H1 (cell line): ENCODE data around the gene CCDC14. TPM values are rescaled to one million over a fixed set of nuclear protein-coding genes. Genes with fewer than 3 reads are reported as not detected.

ENCODE experiments used
- CTCF ChIA-PET: fragments of 300-600 bp; sonication (Branson Sonifier 250); formaldehyde crosslinking; loops from one replicate; lab custom pipeline; 2021; ENCODE audit not compliant: partially characterized antibody; lab: Charles Lee
- POLR2A ChIA-PET: fragments of 300-600 bp; sonication (Branson Sonifier 250); formaldehyde crosslinking; loops from one replicate; lab custom pipeline; 2021; ENCODE audit warnings: inconsistent platforms; ENCODE audit not compliant: partially characterized antibody; lab: Charles Lee
- DNase-seq, 2 experiments: peaks; one replicate each; pipeline versions ENCODE4 v3.0.0 to v3.0.0-alpha.2; 2010 to 2022; ENCODE audit warnings: low spot score in 2 of 2, low read depth in 1 of 2, mixed read lengths in 1 of 2
- FAIRE-seq: peaks from 2 replicates; lab custom pipeline; 2011; peaks lifted over from hg19 to GRCh38; lab: Jason Lieb, UNC
- H2AFZ ChIP-seq: 2 replicates; pipeline ENCODE4 v1.8.1; 2012; ENCODE audit warnings: low read length, inconsistent platforms
- H2AK5ac ChIP-seq: 2 replicates; pipeline ENCODE4 v1.6.1; 2013; ENCODE audit warnings: low read depth, low read length
- H2BK120ac ChIP-seq: replicated peaks from 2 replicates; pipeline ENCODE3; 2013; ENCODE audit warnings: low read depth, low read length, inconsistent platforms
- H2BK12ac ChIP-seq: 2 replicates; pipeline ENCODE4 v1.6.1; 2013; ENCODE audit warnings: low read depth, low read length
- H2BK15ac ChIP-seq: 2 replicates; pipeline ENCODE4 v1.6.1; 2013; ENCODE audit warnings: low read length
- H2BK20ac ChIP-seq: 2 replicates; pipeline ENCODE4 v1.6.1; 2013; ENCODE audit warnings: low read length
- H2BK5ac ChIP-seq: 2 replicates; pipeline ENCODE4 v1.6.1; 2013; ENCODE audit warnings: low read depth, low read length
- H3K14ac ChIP-seq: 2 replicates; pipeline ENCODE4 v1.6.1; 2013; ENCODE audit warnings: inconsistent platforms; ENCODE audit not compliant: insufficient read length
- H3K18ac ChIP-seq: 2 replicates; pipeline ENCODE4 v1.6.1; 2013; ENCODE audit warnings: low read length; ENCODE audit errors: extremely low read depth
- H3K23ac ChIP-seq: 2 replicates; pipeline ENCODE4 v1.6.1; 2013; ENCODE audit warnings: inconsistent platforms; ENCODE audit not compliant: insufficient read length
- H3K23me2 ChIP-seq: 2 replicates; pipeline ENCODE4 v1.6.1; 2013; ENCODE audit warnings: low read depth, low read length
- H3K27ac ChIP-seq: 2 replicates; pipeline ENCODE4 v1.6.1; 2011; ENCODE audit warnings: low read depth, low read length, inconsistent platforms
- H3K27me3 ChIP-seq, 4 experiments: replicated peaks in 1 of 4; 1 replicate in 1 of 4; 2 replicates in 3 of 4; pipeline versions ENCODE4 v1.6.1 to v1.8.1; 2011 to 2013; ENCODE audit warnings: low read length in 3 of 4, mild to moderate bottlenecking in 3 of 4, inconsistent platforms in 2 of 4, mixed read lengths in 2 of 4, moderate library complexity in 1 of 4; ENCODE audit not compliant: control insufficient read depth in 3 of 4, insufficient read depth in 3 of 4; ENCODE audit errors: extremely low read depth in 1 of 4
- H3K36me3 ChIP-seq, 4 experiments: 2 replicates each; pipeline versions ENCODE4 v1.6.1 to v1.8.1; 2011 to 2013; ENCODE audit warnings: mild to moderate bottlenecking in 4 of 4, low read length in 3 of 4, moderate library complexity in 2 of 4, control low read depth in 1 of 4, inconsistent platforms in 1 of 4; ENCODE audit not compliant: insufficient read depth in 4 of 4, control insufficient read depth in 2 of 4
- H3K4ac ChIP-seq: replicated peaks from 2 replicates; pipeline ENCODE3; 2013; ENCODE audit warnings: low read length, low read depth, mixed read lengths, inconsistent platforms; ENCODE audit not compliant: insufficient read length
- H3K4me1 ChIP-seq, 4 experiments: replicated peaks in 1 of 4; 1 replicate in 1 of 4; 2 replicates in 3 of 4; pipeline versions ENCODE4 v1.6.1 to v1.8.1; 2011 to 2013; ENCODE audit warnings: low read length in 3 of 4, inconsistent platforms in 2 of 4, mixed read lengths in 1 of 4; ENCODE audit not compliant: insufficient read depth in 4 of 4, control insufficient read depth in 3 of 4
- H3K4me2 ChIP-seq, 2 experiments: 2 replicates each; pipeline versions ENCODE4 v1.6.1 to v1.8.1; 2011 to 2013; ENCODE audit warnings: low read depth in 2 of 2, low read length in 2 of 2, control low read depth in 1 of 2, inconsistent platforms in 1 of 2, mild to moderate bottlenecking in 1 of 2; ENCODE audit not compliant: insufficient read depth in 1 of 2
- H3K4me3 ChIP-seq, 4 experiments: fragments of 200-600, 300-600 bp in 1 of 4; sonication (generic), shearing (Covaris generic), sonication (Bioruptor Twin) in 1 of 4; 2 replicates each; pipeline versions ENCODE4 v1.5.1 to v1.8.1; 2011 to 2016; ENCODE audit warnings: low read length in 4 of 4, low read depth in 3 of 4, control low read depth in 2 of 4, inconsistent platforms in 2 of 4, mild to moderate bottlenecking in 2 of 4, mixed read lengths in 1 of 4, moderate library complexity in 1 of 4; ENCODE audit not compliant: insufficient read depth in 2 of 4; ENCODE audit errors: extremely low read depth in 1 of 4
- H3K56ac ChIP-seq: replicated peaks from 2 replicates; pipeline ENCODE3; 2013; ENCODE audit warnings: low read depth, mild to moderate bottlenecking, mixed read lengths, low read length, inconsistent platforms; ENCODE audit not compliant: insufficient read length
- H3K79me1 ChIP-seq: 2 replicates; pipeline ENCODE4 v1.6.1; 2013; ENCODE audit warnings: low read depth, low read length, control low read depth
- H3K79me2 ChIP-seq, 2 experiments: 2 replicates each; pipeline versions ENCODE4 v1.6.1 to v1.8.1; 2012 to 2013; ENCODE audit warnings: low read length in 2 of 2, mild to moderate bottlenecking in 2 of 2, inconsistent platforms in 1 of 2; ENCODE audit not compliant: insufficient read depth in 2 of 2, control insufficient read depth in 1 of 2
- H3K9ac ChIP-seq, 4 experiments: replicated peaks in 1 of 4; 1 replicate in 1 of 4; 2 replicates in 3 of 4; pipeline versions ENCODE4 v1.6.1 to v1.8.1; 2011 to 2013; ENCODE audit warnings: low read depth in 3 of 4, low read length in 3 of 4, control low read depth in 2 of 4, mild to moderate bottlenecking in 2 of 4, moderate library complexity in 2 of 4, inconsistent platforms in 1 of 4; ENCODE audit errors: extremely low read depth in 1 of 4
- H3K9me3 ChIP-seq, 2 experiments: 2 replicates each; pipeline versions ENCODE4 v1.6.1 to v1.8.1; 2012 to 2013; ENCODE audit warnings: mild to moderate bottlenecking in 2 of 2, moderate library complexity in 2 of 2, control low read depth in 1 of 2, inconsistent platforms in 1 of 2, low read depth in 1 of 2, low read length in 1 of 2, mixed read lengths in 1 of 2; ENCODE audit not compliant: insufficient read depth in 2 of 2
- H4K20me1 ChIP-seq, 2 experiments: replicated peaks in 1 of 2; 2 replicates each; pipeline versions ENCODE3 to v1.8.1; 2011 to 2013; ENCODE audit warnings: inconsistent platforms in 2 of 2, low read length in 2 of 2, mild to moderate bottlenecking in 1 of 2; ENCODE audit not compliant: insufficient read depth in 2 of 2, control insufficient read depth in 1 of 2
- H4K5ac ChIP-seq: 2 replicates; pipeline ENCODE4 v1.6.1; 2013; ENCODE audit warnings: low read length, low read depth, mixed read lengths, inconsistent platforms; ENCODE audit not compliant: insufficient read length
- H4K8ac ChIP-seq: 2 replicates; pipeline ENCODE4 v1.8.0; 2013; ENCODE audit warnings: mild to moderate bottlenecking, moderate library complexity, low read length, inconsistent platforms; ENCODE audit not compliant: insufficient read depth; ENCODE audit errors: extremely low read depth
- H4K91ac ChIP-seq: replicated peaks from 2 replicates; pipeline ENCODE3; 2013; ENCODE audit warnings: low read length, mixed read lengths, inconsistent platforms; ENCODE audit not compliant: insufficient read length
- WGBS, 2 experiments: shearing (Covaris generic) in 1 of 2; methylation state at CpG; one replicate each; pipeline versions ENCODE4 v1.1.6 to v1.1.7; 2013 to 2015; ENCODE audit warnings: low lambda C conversion rate in 2 of 2, mixed read lengths in 2 of 2, inconsistent platforms in 1 of 2, low coverage in 1 of 2, missing lambda C conversion rate in 1 of 2; ENCODE audit not compliant: insufficient replicate concordance in 2 of 2, insufficient coverage in 1 of 2, insufficient read length in 1 of 2; ENCODE audit errors: extremely low coverage in 1 of 2, missing lambda C conversion rate in 1 of 2; 5-methylcytosine and 5-hydroxymethylcytosine counted together
- polyA plus RNA-seq, 7 experiments: library from polyadenylated mRNA; depleted of rRNA in 3 of 7; stranded (reverse) in 5 of 7; unstranded in 2 of 7; fragments of >200 nt in 5 of 7; fragments of 200-250 nt in 2 of 7; gene quantifications; 1 replicate in 5 of 7; 2 replicates in 1 of 7; 4 replicates in 1 of 7; pipeline versions ENCODE4 v1.2.1 to v1.2.3, GENCODE V29; 2011 to 2013; ENCODE audit warnings: missing spikeins in 2 of 7, mixed read lengths in 2 of 7
- total RNA-seq: library from RNA; stranded (reverse); fragmentation: NEBNext Ultra II Directional; extraction: Animal tissue kit (Norgen Biotek cat#: 25700); gene quantifications from 2 replicates; pipeline ENCODE4 v1.2.1, GENCODE V29; 2021

CCDC14 gene
- total and polyA plus RNA-seq, 2 of the 8 experiments (the other 6 are each of a cell fraction or from before 2014, with no cell fraction given) = 53.6 to 95.7 TPM

GRCh38 chr3:123993818-123994217, 32.8 kb upstream of the CCDC14 start:
- no peak overlapping the region for H3K56ac ChIP-seq
- no peaks in the 10 kb centered on the region for H3K79me1 ChIP-seq
- H3K4me3 ChIP-seq = no peak overlapping the region
- no peak overlapping the region for H4K5ac ChIP-seq
- no peaks in the 10 kb centered on the region for H3K79me2 ChIP-seq
- no peaks in the 10 kb centered on the region for H3K36me3 ChIP-seq
- H3K4me2 ChIP-seq = no peak overlapping the region
- no peak overlapping the region for H2BK15ac ChIP-seq
- H3K4me1 ChIP-seq = no peaks in the 10 kb centered on the region
- H2AFZ ChIP-seq = no peak overlapping the region
- H3K18ac ChIP-seq = no peak overlapping the region
- H3K9me3 ChIP-seq = no peaks in the 10 kb centered on the region
- peaks cover 4 to 27% (median 18%) of the 10 kb centered on the region in 4 experiments for H3K27me3 ChIP-seq
- ChIA-PET POLR2A (no interaction called here), CTCF (no interaction called here)
- no peak overlapping the region for H3K4ac ChIP-seq
- H3K9ac ChIP-seq = no peak overlapping the region
- no peak overlapping the region for H3K14ac ChIP-seq
- no peak overlapping the region for H4K8ac ChIP-seq
- H2BK120ac ChIP-seq = no peak overlapping the region
- H3K27ac ChIP-seq = no peak overlapping the region
- no peak overlapping the region for H4K91ac ChIP-seq
- no peaks in the 10 kb centered on the region for H4K20me1 ChIP-seq
- no peak overlapping the region for H3K23ac ChIP-seq
- no peak overlapping the region for H2BK20ac ChIP-seq
- WGBS, 2 experiments = 74% methylated on average over 1 of the region's 1 CpG; no CpG with 5 or more reads in 1 of the 2 experiments
- FAIRE-seq (no peak), DNase-seq (no peak)
- H2BK12ac ChIP-seq = no peak overlapping the region
- no peak overlapping the region for H2AK5ac ChIP-seq
- H3K23me2 ChIP-seq = no peaks in the 10 kb centered on the region; the same call in 1 of the 2 replicates
- H2BK5ac ChIP-seq = no peak overlapping the region
